Astrocyte of the spinal cord (primary cell): ENCODE results near the gene AHNAK.

Source experiments
- DNase-seq: peaks from one replicate; pipeline ENCODE4 v3.0.0; 2011; ENCODE audit warnings: low read depth, low spot score
- H3K4me3 ChIP-seq: 2 replicates; pipeline ENCODE4 v1.5.1; 2011; ENCODE audit warnings: low read depth, mild to moderate bottlenecking, low read length, moderate library complexity
- in situ Hi-C: cut with HindIII; loops from 2 replicates; pipeline ENCODE4 v1.10.0; 2017; ENCODE audit warnings: low sequenced_read_pairs
- TF ChIP-seq, protein P1 (sequence below): IDR thresholded peaks from 2 replicates; pipeline ENCODE4 v1.5.1; 2012; ENCODE audit warnings: low read depth, mild to moderate bottlenecking, low read length, inconsistent platforms

Gene AHNAK

DNA sequence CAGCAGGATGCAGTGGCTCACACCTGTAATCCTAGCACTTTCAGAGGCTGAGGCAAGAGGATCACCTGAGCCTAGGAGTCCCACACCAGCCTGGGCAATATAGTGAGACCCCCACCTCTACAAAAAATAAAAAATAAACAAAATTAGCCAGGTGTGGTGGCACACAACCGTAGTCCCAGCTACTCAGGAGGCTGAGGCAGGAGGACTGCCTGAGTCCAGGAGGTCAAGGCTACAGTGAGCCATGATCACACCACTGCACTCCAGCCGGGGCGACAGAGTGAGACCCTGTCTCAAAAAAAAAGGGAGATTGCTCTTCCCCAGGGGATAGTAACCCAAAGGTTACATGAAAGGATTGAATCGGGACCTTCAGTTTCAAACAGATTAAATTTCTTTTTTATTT lies 54.0 kb downstream of the AHNAK start:
- in situ Hi-C loops, result no loop called here
- H3K4me3 ChIP-seq, result no peak overlapping the region
- TF ChIP-seq, protein P1, sequence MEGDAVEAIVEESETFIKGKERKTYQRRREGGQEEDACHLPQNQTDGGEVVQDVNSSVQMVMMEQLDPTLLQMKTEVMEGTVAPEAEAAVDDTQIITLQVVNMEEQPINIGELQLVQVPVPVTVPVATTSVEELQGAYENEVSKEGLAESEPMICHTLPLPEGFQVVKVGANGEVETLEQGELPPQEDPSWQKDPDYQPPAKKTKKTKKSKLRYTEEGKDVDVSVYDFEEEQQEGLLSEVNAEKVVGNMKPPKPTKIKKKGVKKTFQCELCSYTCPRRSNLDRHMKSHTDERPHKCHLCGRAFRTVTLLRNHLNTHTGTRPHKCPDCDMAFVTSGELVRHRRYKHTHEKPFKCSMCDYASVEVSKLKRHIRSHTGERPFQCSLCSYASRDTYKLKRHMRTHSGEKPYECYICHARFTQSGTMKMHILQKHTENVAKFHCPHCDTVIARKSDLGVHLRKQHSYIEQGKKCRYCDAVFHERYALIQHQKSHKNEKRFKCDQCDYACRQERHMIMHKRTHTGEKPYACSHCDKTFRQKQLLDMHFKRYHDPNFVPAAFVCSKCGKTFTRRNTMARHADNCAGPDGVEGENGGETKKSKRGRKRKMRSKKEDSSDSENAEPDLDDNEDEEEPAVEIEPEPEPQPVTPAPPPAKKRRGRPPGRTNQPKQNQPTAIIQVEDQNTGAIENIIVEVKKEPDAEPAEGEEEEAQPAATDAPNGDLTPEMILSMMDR, result no peak
- no peak for DNase-seq

GRCh38 chr11:62491571-62492329 lies 54.9 kb downstream of the AHNAK start:
- TF ChIP-seq, protein P1, result no peak
- in situ Hi-C loops, result no loop called here
- no peak for DNase-seq
- no peak overlapping the region for H3K4me3 ChIP-seq

GRCh38 chr11:62489204-62489603 lies 57.4 kb downstream of the AHNAK start:
- TF ChIP-seq, protein P1, result no peak
- in situ Hi-C loops, result no loop called here
- no peak for DNase-seq
- no peak overlapping the region for H3K4me3 ChIP-seq

DNA sequence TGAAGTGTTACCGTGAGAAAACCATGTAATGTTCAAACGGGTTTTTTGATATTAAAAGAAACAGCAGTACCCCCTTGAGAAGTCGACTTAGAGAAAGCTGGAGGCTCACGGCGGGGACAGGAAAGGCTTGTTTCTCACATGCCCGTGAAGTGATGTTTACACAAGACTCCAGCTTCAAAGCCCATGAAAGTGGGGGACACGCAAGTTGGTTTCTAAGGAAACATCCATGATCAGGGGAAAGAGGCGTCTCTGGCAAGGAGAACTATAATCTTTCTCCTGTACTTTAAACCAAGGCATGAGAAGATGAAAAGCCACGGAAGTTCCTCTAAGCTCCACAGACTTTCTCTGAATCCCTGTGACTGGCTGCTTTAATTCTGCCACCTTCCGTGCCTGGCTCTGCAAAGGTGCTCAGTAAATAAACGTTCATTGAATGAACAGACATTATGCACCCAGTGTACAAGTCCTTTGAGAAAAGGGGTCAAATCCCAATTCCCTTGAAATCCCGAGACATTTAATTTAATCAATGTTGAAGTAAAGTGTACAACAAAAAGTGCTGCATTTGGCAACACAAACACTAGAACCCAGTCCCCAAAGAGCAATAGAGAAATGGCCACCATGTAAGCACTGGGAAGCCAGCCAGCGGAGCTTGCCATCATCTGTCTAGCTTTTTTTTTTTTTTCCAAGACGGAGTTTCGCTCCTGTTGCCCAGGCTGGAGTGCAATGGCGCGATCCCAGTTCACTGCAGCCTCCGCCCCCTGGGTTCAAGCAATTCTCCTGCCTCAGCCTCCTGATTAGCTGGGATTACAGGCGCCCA lies 58.7 kb downstream of the AHNAK start:
- DNase-seq, result no peak
- TF ChIP-seq, protein P1, result no peak
- no peak overlapping the region for H3K4me3 ChIP-seq
- in situ Hi-C loops, result no loop called here

- DNase-seq, result no peak
- TF ChIP-seq, protein P1, result no peak
- no peak overlapping the region for H3K4me3 ChIP-seq
- in situ Hi-C loops, result no loop called here
These were observed 59.5 kb downstream of the AHNAK start for GRCh38 chr11:62487136-62487535.

DNA sequence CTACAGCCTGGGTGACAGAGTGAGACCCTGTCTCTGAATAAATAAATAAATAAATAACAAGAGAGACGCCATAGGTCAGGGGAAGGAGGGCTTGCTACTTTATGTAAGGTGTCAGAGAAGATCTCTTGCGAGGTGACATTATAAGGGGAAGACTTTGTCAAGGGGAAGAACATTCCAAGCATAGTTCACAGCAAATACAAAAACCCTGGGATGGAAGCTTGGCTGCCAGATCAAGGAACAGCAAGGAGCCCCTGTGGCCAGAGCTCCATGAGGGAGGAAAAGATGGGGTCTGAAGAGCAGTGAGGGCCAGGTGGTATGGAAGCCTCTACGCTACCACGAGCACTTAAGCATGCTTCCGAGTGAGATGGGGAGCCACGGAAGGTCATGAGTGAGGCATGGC lies 62.3 kb downstream of the AHNAK start:
- DNase-seq, result no peak
- in situ Hi-C loops, result no loop called here
- TF ChIP-seq, protein P1, result no peak
- H3K4me3 ChIP-seq, result no peak overlapping the region
